ENCODE results near the gene STAT4.

The STAT4 gene

GRCh38 chr2:191171708-191172355 lies 21.0 kb upstream of the STAT4 start:
- no peak for TF ChIP-seq CTCF (IDR thresholded peaks at IDR 0.05)

GRCh38 chr2:191171286-191171685 lies 20.5 kb upstream of the STAT4 start:
- no peak for TF ChIP-seq CTCF (IDR thresholded peaks at IDR 0.05)

- no peak for TF ChIP-seq CTCF (IDR thresholded peaks at IDR 0.05)
Measured at GRCh38 chr2:191170773-191171172, 20.0 kb upstream of the STAT4 start.

- TF ChIP-seq CTCF (IDR thresholded peaks at IDR 0.05): no peak
Measured at GRCh38 chr2:191170301-191170636, 19.5 kb upstream of the STAT4 start.

- no peak for TF ChIP-seq CTCF (IDR thresholded peaks at IDR 0.05)
Measured at GRCh38 chr2:191169456-191170300, 18.9 kb upstream of the STAT4 start.

- no peak for TF ChIP-seq CTCF (IDR thresholded peaks at IDR 0.05)
Measured at GRCh38 chr2:191167766-191168165, 17.0 kb upstream of the STAT4 start.

GRCh38 chr2:191166756-191167445 lies 16.1 kb upstream of the STAT4 start:
- TF ChIP-seq CTCF (IDR thresholded peaks at IDR 0.05): no peak
